Trophoblast cell (in vitro differentiated cells and primary cell): ENCODE data around the gene ATP8A2.

Experiments used
- DNase-seq, 2 donors: peaks; one replicate each; pipeline ENCODE4 v3.0.0-alpha.2; 2016
- H2AFZ ChIP-seq: 2 replicates; pipeline ENCODE4 v1.6.1; 2013; ENCODE audit warnings: low read length, moderate library complexity, mild to moderate bottlenecking; ENCODE audit not compliant: insufficient read depth, poor library complexity
- H2AK5ac ChIP-seq: 2 replicates; pipeline ENCODE4 v1.6.1; 2013; ENCODE audit warnings: mild to moderate bottlenecking, low read length
- H2BK120ac ChIP-seq: 2 replicates; pipeline ENCODE4 v1.6.1; 2013; ENCODE audit warnings: low read length, mild to moderate bottlenecking, moderate library complexity; ENCODE audit not compliant: insufficient read depth, poor library complexity
- H2BK12ac ChIP-seq: 2 replicates; pipeline ENCODE4 v1.6.1; 2013; ENCODE audit warnings: mild to moderate bottlenecking, low read length, moderate library complexity
- H2BK5ac ChIP-seq: 2 replicates; pipeline ENCODE4 v1.6.1; 2013; ENCODE audit warnings: low read length, low read depth, moderate library complexity, mild to moderate bottlenecking; ENCODE audit not compliant: poor library complexity
- H3K14ac ChIP-seq: 2 replicates; pipeline ENCODE4 v1.6.1; 2013; ENCODE audit warnings: mild to moderate bottlenecking, low read length
- H3K18ac ChIP-seq: 2 replicates; pipeline ENCODE4 v1.6.1; 2013; ENCODE audit warnings: mild to moderate bottlenecking, low read length
- H3K23ac ChIP-seq: 2 replicates; pipeline ENCODE4 v1.6.1; 2013; ENCODE audit warnings: low read length
- H3K27ac ChIP-seq: 2 replicates; pipeline ENCODE4 v1.5.1; 2013; ENCODE audit warnings: low read depth, mild to moderate bottlenecking, inconsistent platforms, low read length, moderate library complexity
- H3K27me3 ChIP-seq: 2 replicates; pipeline ENCODE4 v1.6.1; 2013; ENCODE audit warnings: inconsistent platforms, mild to moderate bottlenecking, low read length, moderate library complexity; ENCODE audit not compliant: insufficient read depth
- H3K36me3 ChIP-seq, 2 experiments: 1 replicate in 1 of 2; 2 replicates in 1 of 2; pipeline ENCODE4 v1.6.1; 2013; ENCODE audit warnings: low read length in 2 of 2, mild to moderate bottlenecking in 2 of 2, moderate library complexity in 1 of 2; ENCODE audit not compliant: insufficient read depth in 2 of 2, control insufficient read depth in 1 of 2
- H3K4ac ChIP-seq: 2 replicates; pipeline ENCODE4 v1.6.1; 2013; ENCODE audit warnings: low read depth, mild to moderate bottlenecking, low read length, moderate library complexity
- H3K4me1 ChIP-seq, 2 experiments: 1 replicate in 1 of 2; 2 replicates in 1 of 2; pipeline ENCODE4 v1.6.1; 2013; ENCODE audit warnings: low read length in 2 of 2, mild to moderate bottlenecking in 2 of 2, moderate library complexity in 1 of 2; ENCODE audit not compliant: insufficient read depth in 2 of 2, control insufficient read depth in 1 of 2
- H3K4me2 ChIP-seq: 2 replicates; pipeline ENCODE4 v1.6.1; 2013; ENCODE audit warnings: inconsistent platforms, mild to moderate bottlenecking, low read length, moderate library complexity
- H3K4me3 ChIP-seq: 2 replicates; pipeline ENCODE4 v1.5.1; 2013; ENCODE audit warnings: mild to moderate bottlenecking, low read depth, low read length, inconsistent platforms
- H3K79me1 ChIP-seq: one replicate; pipeline ENCODE4 v1.6.1; 2013; ENCODE audit warnings: low read length
- H3K79me2 ChIP-seq: 2 replicates; pipeline ENCODE4 v1.6.1; 2013; ENCODE audit warnings: low read length, mild to moderate bottlenecking; ENCODE audit not compliant: control insufficient read depth, insufficient read depth, poor library complexity
- H3K9ac ChIP-seq: 2 replicates; pipeline ENCODE4 v1.6.1; 2013; ENCODE audit warnings: mild to moderate bottlenecking, low read length
- H3K9me3 ChIP-seq: 2 replicates; pipeline ENCODE4 v1.6.1; 2013; ENCODE audit warnings: low read depth, mild to moderate bottlenecking, control low read depth, inconsistent platforms, low read length; ENCODE audit not compliant: insufficient read depth
- H4K12ac ChIP-seq: 2 replicates; pipeline ENCODE4 v1.6.1; 2013; ENCODE audit warnings: low read depth, mild to moderate bottlenecking, low read length, moderate library complexity
- H4K8ac ChIP-seq: 2 replicates; pipeline ENCODE4 v1.6.1; 2013; ENCODE audit warnings: low read depth, mild to moderate bottlenecking, low read length, moderate library complexity
- H4K91ac ChIP-seq: one replicate; pipeline ENCODE4 v1.6.1; 2013; ENCODE audit warnings: low read depth, mild to moderate bottlenecking, low read length, moderate library complexity
- WGBS: extraction: QIAGEN DNeasy Blood & Tissue Kit; methylation state at CpG from one replicate; pipeline ENCODE4 v1.1.7; 2013; ENCODE audit warnings: missing lambda C conversion rate; ENCODE audit not compliant: insufficient read length, insufficient coverage; ENCODE audit errors: extremely low coverage; 5-methylcytosine and 5-hydroxymethylcytosine counted together

The ATP8A2 gene

GRCh38 chr13:25961294-25961693 lies 589.5 kb downstream of the ATP8A2 start:
- no peak overlapping the region for H2BK12ac ChIP-seq
- no peak overlapping the region for H3K4me3 ChIP-seq
- WGBS, result no CpG with 5 or more reads among the region's 7 CpGs
- H3K14ac ChIP-seq, result no peak overlapping the region
- H4K91ac ChIP-seq, result no peak overlapping the region
- no peak overlapping the region for H2AFZ ChIP-seq
- H3K4me1 ChIP-seq, result no peaks in the 10 kb centered on the region
- H3K79me2 ChIP-seq, result no peaks in the 10 kb centered on the region
- no peak overlapping the region for H4K12ac ChIP-seq
- H3K9me3 ChIP-seq, result no peaks in the 10 kb centered on the region
- H3K4me2 ChIP-seq, result no peak overlapping the region
- H3K9ac ChIP-seq, result no peak overlapping the region
- H3K27ac ChIP-seq, result no peak overlapping the region
- no peak overlapping the region for H3K4ac ChIP-seq
- H4K8ac ChIP-seq, result no peak overlapping the region
- no peak overlapping the region for H2BK5ac ChIP-seq
- no peak overlapping the region for H3K23ac ChIP-seq
- H3K18ac ChIP-seq, result no peak overlapping the region
- H2BK120ac ChIP-seq, result no peak overlapping the region
- H3K27me3 ChIP-seq, result no peaks in the 10 kb centered on the region
- no peak overlapping the region for H2AK5ac ChIP-seq
- no peaks in the 10 kb centered on the region for H3K79me1 ChIP-seq
- no peaks in the 10 kb centered on the region for H3K36me3 ChIP-seq
- DNase-seq, result no peak

GRCh38 chr13:25963674-25964073 lies 591.9 kb downstream of the ATP8A2 start:
- Histone ChIP-seq H3K36me3 (no peaks in the 10 kb centered on the region), H3K9me3 (no peaks in the 10 kb centered on the region), H3K27ac (no peak overlapping the region), H3K4me2 (no peak overlapping the region), H2BK120ac (no peak overlapping the region), H3K4ac (no peak overlapping the region), H2BK5ac (no peak overlapping the region), H3K4me1 (no peaks in the 10 kb centered on the region), H3K79me2 (no peaks in the 10 kb centered on the region), H3K18ac (no peak overlapping the region), H3K79me1 (no peaks in the 10 kb centered on the region), H3K9ac (no peak overlapping the region), H3K27me3 (no peaks in the 10 kb centered on the region), H3K14ac (no peak overlapping the region), H3K4me3 (no peak overlapping the region), H2AK5ac (no peak overlapping the region), H4K8ac (no peak overlapping the region), H4K91ac (no peak overlapping the region), H4K12ac (no peak overlapping the region), H3K23ac (no peak overlapping the region), H2BK12ac (no peak overlapping the region), H2AFZ (no peak overlapping the region)
- no peak for DNase-seq
- WGBS, result no CpG with 5 or more reads among the region's 4 CpGs

- Histone ChIP-seq H2BK120ac (no peak overlapping the region), H3K9me3 (no peaks in the 10 kb centered on the region), H2BK12ac (no peak overlapping the region)
Observed at GRCh38 chr13:25965596-25965995, 593.8 kb downstream of the ATP8A2 start.

GRCh38 chr13:25966086-25966485 lies 594.3 kb downstream of the ATP8A2 start:
- Histone ChIP-seq H3K4me2 (no peak overlapping the region), H4K8ac (no peak overlapping the region), H3K27me3 (no peaks in the 10 kb centered on the region), H3K79me1 (no peaks in the 10 kb centered on the region), H3K36me3 (no peaks in the 10 kb centered on the region), H3K4ac (no peak overlapping the region), H4K91ac (no peak overlapping the region), H3K4me1 (no peaks in the 10 kb centered on the region), H2BK120ac (no peak overlapping the region), H3K9ac (no peak overlapping the region), H2AFZ (no peak overlapping the region), H3K9me3 (no peaks in the 10 kb centered on the region), H2AK5ac (no peak overlapping the region), H3K18ac (no peak overlapping the region), H2BK5ac (no peak overlapping the region), H2BK12ac (no peak overlapping the region), H3K27ac (no peak overlapping the region), H3K79me2 (no peaks in the 10 kb centered on the region), H3K4me3 (no peak overlapping the region), H3K14ac (no peak overlapping the region), H4K12ac (no peak overlapping the region), H3K23ac (no peak overlapping the region)
- DNase-seq, result no peak
- WGBS, result no CpG with 5 or more reads among the region's 4 CpGs

More at GRCh38 chr13:25965596-25965995, 593.8 kb downstream of the ATP8A2 start:
- Histone ChIP-seq H4K8ac (no peak overlapping the region), H3K9ac (no peak overlapping the region), H3K4ac (no peak overlapping the region), H3K79me2 (no peaks in the 10 kb centered on the region), H3K79me1 (no peaks in the 10 kb centered on the region), H3K27ac (no peak overlapping the region), H2BK5ac (no peak overlapping the region), H3K18ac (no peak overlapping the region), H3K23ac (no peak overlapping the region), H3K4me2 (no peak overlapping the region), H4K91ac (no peak overlapping the region), H3K27me3 (no peaks in the 10 kb centered on the region), H3K14ac (no peak overlapping the region), H2AK5ac (no peak overlapping the region), H3K4me1 (no peaks in the 10 kb centered on the region), H2AFZ (no peak overlapping the region), H3K4me3 (no peak overlapping the region), H4K12ac (no peak overlapping the region), H3K36me3 (no peaks in the 10 kb centered on the region)
- whole genome bisulfite sequencing, result no CpG with 5 or more reads among the region's 2 CpGs
- DNase-seq, result no peak
